ENCODE measurements around the gene GABPB2.

- TF ChIP-seq POLR2AphosphoS5 (IDR thresholded peaks at IDR 0.05) (no peak), CTCF (IDR thresholded peaks at IDR 0.05) (no peak), EP300 (IDR thresholded peaks at IDR 0.05) (no peak), POLR2A (IDR thresholded peaks at IDR 0.05) (no peak)
Measured at GRCh38 chr1:151062741-151063371, 7.7 kb upstream of the GABPB2 start.
